Mucosa of stomach (tissue), 1 donor: ENCODE data around the gene MFSD8.
"Not testable (repeated sequence)": the region's sequence is repeated elsewhere in the genome, so short reads cannot be mapped to it uniquely, and the experiment has no call there.

ENCODE experiments used
- H3K27me3 ChIP-seq: one replicate; pipeline ENCODE4 v1.7.0; 2013; ENCODE audit warnings: mild to moderate bottlenecking, low read length; ENCODE audit not compliant: control insufficient read depth, insufficient read depth
- H3K36me3 ChIP-seq: one replicate; pipeline ENCODE4 v1.7.0; 2013; ENCODE audit warnings: low read length; ENCODE audit not compliant: control insufficient read depth, insufficient read depth
- H3K4me1 ChIP-seq: one replicate; pipeline ENCODE4 v1.7.0; 2013; ENCODE audit warnings: mild to moderate bottlenecking, low read length; ENCODE audit not compliant: control insufficient read depth, insufficient read depth
- H3K4me3 ChIP-seq: one replicate; pipeline ENCODE4 v1.7.0; 2013; ENCODE audit warnings: low read length
- H3K9ac ChIP-seq: one replicate; pipeline ENCODE4 v1.7.0; 2013; ENCODE audit warnings: mild to moderate bottlenecking, low read length, moderate library complexity
- H3K9me3 ChIP-seq: one replicate; pipeline ENCODE4 v1.7.0; 2013; ENCODE audit warnings: mild to moderate bottlenecking, low read length, moderate library complexity; ENCODE audit not compliant: control insufficient read depth
- donor health status: Pancreatic carcinoma.

Gene MFSD8

GRCh38 chr4:127922226-127922625 is 42.7 kb downstream of the MFSD8 start:
- Histone ChIP-seq H3K4me3 (no peak overlapping the region), H3K9me3 (no peaks in the 10 kb centered on the region), H3K36me3 (no peaks in the 10 kb centered on the region), H3K4me1 (no peaks in the 10 kb centered on the region), H3K9ac (no peak overlapping the region), H3K27me3 (no peaks in the 10 kb centered on the region)

GRCh38 chr4:127920521-127920920 is 44.5 kb downstream of the MFSD8 start:
- Histone ChIP-seq H3K9me3 (no peaks in the 10 kb centered on the region), H3K9ac (no peak overlapping the region), H3K4me1 (no peaks in the 10 kb centered on the region), H3K36me3 (no peaks in the 10 kb centered on the region), H3K27me3 (no peaks in the 10 kb centered on the region), H3K4me3 (no peak overlapping the region)

GRCh38 chr4:127917151-127917550 is 47.8 kb downstream of the MFSD8 start:
- no peaks in the 10 kb centered on the region for H3K9me3 ChIP-seq
- no peak overlapping the region for H3K9ac ChIP-seq
- H3K27me3 ChIP-seq: no peaks in the 10 kb centered on the region
- H3K4me3 ChIP-seq: no peak overlapping the region
- no peaks in the 10 kb centered on the region for H3K36me3 ChIP-seq
- H3K4me1 ChIP-seq: no peaks in the 10 kb centered on the region

GRCh38 chr4:127916512-127916911 is 48.5 kb downstream of the MFSD8 start:
- Histone ChIP-seq H3K27me3 (no peaks in the 10 kb centered on the region), H3K9me3 (no peaks in the 10 kb centered on the region), H3K9ac (no peak overlapping the region), H3K36me3 (no peaks in the 10 kb centered on the region), H3K4me1 (no peaks in the 10 kb centered on the region), H3K4me3 (no peak overlapping the region)

- Histone ChIP-seq H3K9ac (no peak overlapping the region), H3K4me3 (no peak overlapping the region), H3K4me1 (no peaks in the 10 kb centered on the region), H3K27me3 (no peaks in the 10 kb centered on the region), H3K36me3 (no peaks in the 10 kb centered on the region), H3K9me3 (no peaks in the 10 kb centered on the region)
These were observed 59.9 kb downstream of the MFSD8 start for GRCh38 chr4:127905029-127905428.

GRCh38 chr4:127899682-127900081 is 65.3 kb downstream of the MFSD8 start:
- H3K4me1 ChIP-seq, H3K27me3 ChIP-seq, H3K4me3 ChIP-seq, H3K36me3 ChIP-seq, H3K9me3 ChIP-seq, H3K9ac ChIP-seq: not testable (repeated sequence)

- Histone ChIP-seq H3K9ac (no peak overlapping the region), H3K36me3 (no peaks in the 10 kb centered on the region), H3K27me3 (no peaks in the 10 kb centered on the region), H3K4me1 (no peaks in the 10 kb centered on the region), H3K4me3 (no peak overlapping the region), H3K9me3 (no peaks in the 10 kb centered on the region)
These were observed 68.4 kb downstream of the MFSD8 start for GRCh38 chr4:127896528-127896927.

GRCh38 chr4:127896069-127896468 is 68.9 kb downstream of the MFSD8 start:
- H3K27me3 ChIP-seq: no peaks in the 10 kb centered on the region
- H3K9ac ChIP-seq: no peak overlapping the region
- H3K9me3 ChIP-seq: no peaks in the 10 kb centered on the region
- H3K36me3 ChIP-seq: no peaks in the 10 kb centered on the region
- H3K4me1 ChIP-seq: no peaks in the 10 kb centered on the region
- H3K4me3 ChIP-seq: no peak overlapping the region

- H3K36me3 ChIP-seq: no peaks in the 10 kb centered on the region
- no peaks in the 10 kb centered on the region for H3K4me1 ChIP-seq
- H3K27me3 ChIP-seq: no peaks in the 10 kb centered on the region
- H3K9ac ChIP-seq: no peak overlapping the region
- no peaks in the 10 kb centered on the region for H3K9me3 ChIP-seq
- H3K4me3 ChIP-seq: no peak overlapping the region
These were observed 75.1 kb downstream of the MFSD8 start for GRCh38 chr4:127889903-127890302.

GRCh38 chr4:127888559-127888958 is 76.4 kb downstream of the MFSD8 start:
- Histone ChIP-seq H3K9me3 (no peaks in the 10 kb centered on the region), H3K9ac (no peak overlapping the region), H3K4me1 (no peaks in the 10 kb centered on the region), H3K36me3 (no peaks in the 10 kb centered on the region), H3K27me3 (no peaks in the 10 kb centered on the region), H3K4me3 (no peak overlapping the region)

GRCh38 chr4:127881563-127881864 is 83.5 kb downstream of the MFSD8 start:
- Histone ChIP-seq H3K9ac (peak overlapping the region; percentile 88), H3K36me3 (no peaks in the 10 kb centered on the region), H3K9me3 (no peaks in the 10 kb centered on the region), H3K4me1 (no peaks in the 10 kb centered on the region), H3K4me3 (peak overlapping the region; percentile 65), H3K27me3 (no peaks in the 10 kb centered on the region)

- Histone ChIP-seq H3K4me3 (peak within 1 kb of the TSS; percentile 65), H3K9me3 (no peaks in the 10 kb centered on the region), H3K36me3 (no peaks in the 10 kb centered on the region), H3K27me3 (no peaks in the 10 kb centered on the region), H3K9ac (peak within 1 kb of the TSS; percentile 88), H3K4me1 (no peaks in the 10 kb centered on the region)
These were observed 84.0 kb downstream of the MFSD8 start, which contains the start of gene PLK4 for GRCh38 chr4:127880763-127881562. Gene PLK4 (plus strand): TSS chr4:127880893. CDS start chr4:127881135, 242 bp downstream.

- Histone ChIP-seq H3K4me3 (no peak overlapping the region), H3K9ac (no peak overlapping the region), H3K27me3 (no peaks in the 10 kb centered on the region), H3K4me1 (no peaks in the 10 kb centered on the region), H3K36me3 (no peaks in the 10 kb centered on the region), H3K9me3 (no peaks in the 10 kb centered on the region)
These were observed 89.2 kb downstream of the MFSD8 start for GRCh38 chr4:127875791-127876190.
